ENCODE data around the gene PASK.

PASK gene

GRCh38 chr2:241064008-241064801 lies 85.1 kb downstream of the PASK start:
- DNase-seq = peak; percentile 36

DNA sequence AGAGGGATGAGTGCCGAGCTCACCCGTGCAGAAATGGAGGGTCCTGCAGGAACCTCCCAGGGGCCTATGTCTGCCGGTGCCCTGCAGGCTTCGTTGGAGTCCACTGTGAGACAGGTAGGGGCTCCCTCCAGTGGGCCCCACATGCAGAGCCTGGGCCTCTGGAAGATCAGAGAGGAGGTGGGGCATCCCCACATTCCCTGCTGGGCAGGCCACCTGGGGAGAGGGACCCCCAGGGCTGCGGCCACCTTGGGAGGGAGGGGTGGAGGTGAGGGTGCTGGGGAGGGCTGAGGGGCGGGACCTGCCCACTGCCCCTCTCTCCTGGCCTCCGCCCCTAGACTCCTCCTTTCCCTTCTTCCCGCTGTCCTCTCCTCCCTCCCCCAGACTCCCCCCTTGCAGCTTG lies 85.7 kb downstream of the PASK start:
- DNase-seq = no peak

GRCh38 chr2:241063093-241063551 lies 86.2 kb downstream of the PASK start:
- DNase-seq = no peak

GRCh38 chr2:241062389-241063092 lies 86.7 kb downstream of the PASK start:
- DNase-seq = no peak

DNA sequence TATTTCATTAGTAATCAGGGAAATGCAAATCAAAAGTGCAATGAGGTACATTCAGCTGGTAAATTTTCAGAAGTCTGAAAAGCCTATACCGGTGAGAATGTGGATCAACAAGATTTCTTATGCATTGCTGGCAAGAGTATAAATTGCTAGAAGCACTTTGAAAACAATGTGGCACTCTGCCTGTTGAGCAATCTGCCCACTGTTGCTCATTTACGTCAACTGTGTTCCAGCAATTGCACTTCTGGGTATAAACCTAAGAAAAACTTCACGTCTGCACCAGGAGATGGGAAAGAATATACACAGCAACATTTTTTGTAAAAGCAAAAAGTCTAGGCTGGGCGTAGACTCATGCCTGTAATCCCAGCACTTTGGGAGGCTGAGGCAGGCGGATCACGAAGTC lies 88.0 kb downstream of the PASK start:
- DNase-seq = no peak

Data from stimulated activated CD4-positive, alpha-beta T cell treated with anti-CD3 and anti-CD28 coated beads, Interleukin-1b, Interleukin-23, amount 100 ng/mL, for 48 hours (primary cell).